ENCODE results near the gene AOPEP.

The AOPEP gene

GRCh38 chr9:95083086-95083768, 356.7 kb downstream of the AOPEP start:
- DNase-seq (ENCODE audit: low spot score), result no peak

- DNase-seq (ENCODE audit: low spot score), result no peak
Observed at GRCh38 chr9:95084254-95084934, 357.9 kb downstream of the AOPEP start.

- DNase-seq (ENCODE audit: low spot score), result no peak
Observed at GRCh38 chr9:95085036-95085770, 358.7 kb downstream of the AOPEP start.

- no peak for DNase-seq (ENCODE audit: low spot score)
Observed at GRCh38 chr9:95085861-95086563, 359.5 kb downstream of the AOPEP start.

- no peak for DNase-seq (ENCODE audit: low spot score)
Observed at GRCh38 chr9:95086564-95086955, 360.1 kb downstream of the AOPEP start.

- DNase-seq (ENCODE audit: low spot score), result no peak
Observed at GRCh38 chr9:95087659-95088242, 361.3 kb downstream of the AOPEP start.

GRCh38 chr9:95088421-95089161, 362.1 kb downstream of the AOPEP start:
- no peak for DNase-seq (ENCODE audit: low spot score)

- no peak for DNase-seq (ENCODE audit: low spot score)
Observed at GRCh38 chr9:95089257-95090022, 362.9 kb downstream of the AOPEP start.

- DNase-seq (ENCODE audit: low spot score), result no peak
Observed at GRCh38 chr9:95090023-95090791, 363.7 kb downstream of the AOPEP start.

- DNase-seq (ENCODE audit: low spot score), result no peak
Observed at GRCh38 chr9:95090871-95091577, 364.5 kb downstream of the AOPEP start.

- DNase-seq (ENCODE audit: low spot score), result no peak
Observed at GRCh38 chr9:95091601-95092261, 365.2 kb downstream of the AOPEP start.

- no peak for DNase-seq (ENCODE audit: low spot score)
Observed at GRCh38 chr9:95092262-95093072, 366.0 kb downstream of the AOPEP start.

GRCh38 chr9:95093586-95093985, 367.1 kb downstream of the AOPEP start:
- DNase-seq (ENCODE audit: low spot score), result no peak

GRCh38 chr9:95094002-95094401, 367.5 kb downstream of the AOPEP start:
- DNase-seq (ENCODE audit: low spot score), result no peak

GRCh38 chr9:95095641-95096355, 369.3 kb downstream of the AOPEP start:
- DNase-seq (ENCODE audit: low spot score), result no peak

GRCh38 chr9:95096381-95096780, 369.9 kb downstream of the AOPEP start:
- peak; percentile 67 for DNase-seq (ENCODE audit: low spot score)

- DNase-seq (ENCODE audit: low spot score), result peak; percentile 49
Observed at GRCh38 chr9:95096807-95097206, 370.3 kb downstream of the AOPEP start.
